K562 (cell line): Measurements from ENCODE around the gene PMIS2. TPM values are rescaled to one million over a fixed set of nuclear protein-coding genes. Genes with fewer than 3 reads are reported as not detected.

Experiments
- ATAC-seq: fragments of 200-7000 bp; cut with Tn5 transposase; 3 replicates; pipeline ENCODE4 v1.9.1; 2020; ENCODE audit warnings: moderate library complexity
- BruUV-seq: library from RNA; stranded (reverse); fragments of 400-500 nt; replicated peaks from 2 replicates; lab custom pipeline; 2021; lab: Mats Ljungman, UMichigan
- CTCF ChIA-PET: fragments of 300-600 bp; formaldehyde crosslinking; extraction: SDS; loops from one replicate; lab custom pipeline; 2021; ENCODE audit warnings: low intra/inter-chr PET ratio; lab: Yijun Ruan, JAX
- POLR2A ChIA-PET: fragments of 300-600, 350-650 bp; sonication (Branson Sonifier 250); formaldehyde crosslinking; extraction: SDS; loops from one replicate; lab custom pipeline; 2021; ENCODE audit warnings: antibody characterized with exemption, inconsistent platforms; lab: Yijun Ruan, JAX
- DNase-seq, 4 experiments: peaks; one replicate each; pipeline versions ENCODE4 v3.0.0 to v3.0.0-alpha.2; 2011 to 2018; ENCODE audit warnings: low spot score in 3 of 4, mixed read lengths in 3 of 4; ENCODE audit errors: extremely low read depth in 1 of 4
- FAIRE-seq: peaks from 2 replicates; lab custom pipeline; 2011; peaks lifted over from hg19 to GRCh38; lab: Jason Lieb, UNC
- H2AFZ ChIP-seq: 2 replicates; pipeline ENCODE4 v1.6.0; 2011; ENCODE audit warnings: low read depth, low read length, control low read depth, inconsistent platforms
- H3K27ac ChIP-seq: fragments of 200-600 bp; 3 replicates; pipeline ENCODE4 v1.8.0; 2011; ENCODE audit warnings: low read depth, mild to moderate bottlenecking, control low read depth, inconsistent platforms, low read length, moderate library complexity, mixed read lengths; ENCODE audit errors: extremely low read depth
- H3K27me3 ChIP-seq, 2 experiments: fragments of 300-600 bp in 1 of 2; 2 replicates in 1 of 2; 3 replicates in 1 of 2; pipeline versions ENCODE4 v1.6.0 to v1.8.0; 2011; ENCODE audit warnings: inconsistent platforms in 2 of 2, low read length in 2 of 2, mild to moderate bottlenecking in 1 of 2, mixed read lengths in 1 of 2, moderate library complexity in 1 of 2; ENCODE audit not compliant: control insufficient read depth in 2 of 2, insufficient read depth in 2 of 2
- H3K36me3 ChIP-seq: fragments of 300-600 bp; 3 replicates; pipeline ENCODE4 v1.8.0; 2011; ENCODE audit warnings: mild to moderate bottlenecking, low read length, inconsistent platforms; ENCODE audit not compliant: control insufficient read depth, insufficient read depth
- H3K4me1 ChIP-seq, 2 experiments: fragments of 200-600 bp in 1 of 2; replicated peaks in 1 of 2; 2 replicates in 1 of 2; 3 replicates in 1 of 2; pipeline versions ENCODE4 v1.5.1 to v1.8.0; 2011; ENCODE audit warnings: inconsistent platforms in 2 of 2, low read length in 2 of 2, mild to moderate bottlenecking in 1 of 2, mixed read lengths in 1 of 2, moderate library complexity in 1 of 2; ENCODE audit not compliant: control insufficient read depth in 2 of 2, insufficient read depth in 2 of 2
- H3K4me2 ChIP-seq: 2 replicates; pipeline ENCODE4 v1.6.1; 2011; ENCODE audit warnings: low read length, control low read depth, inconsistent platforms, mixed read lengths; ENCODE audit not compliant: insufficient read depth
- H3K4me3 ChIP-seq: fragments of 200-600 bp; sonication (generic), shearing (Covaris generic); 2 replicates; pipeline ENCODE4 v1.5.1; 2016; ENCODE audit warnings: control low read depth, inconsistent platforms
- H3K79me2 ChIP-seq: fragments of 200-600 bp; 3 replicates; pipeline ENCODE4 v1.8.0; 2011; ENCODE audit warnings: low read length, inconsistent platforms; ENCODE audit not compliant: control insufficient read depth, insufficient read depth
- H3K9ac ChIP-seq, 2 experiments: 2 replicates each; pipeline versions ENCODE4 v1.6.0 to v1.6.1; 2011; ENCODE audit warnings: low read depth in 2 of 2, low read length in 2 of 2, control low read depth in 1 of 2, inconsistent platforms in 1 of 2, mild to moderate bottlenecking in 1 of 2, mixed read lengths in 1 of 2; ENCODE audit not compliant: insufficient read depth in 1 of 2
- H3K9me1 ChIP-seq: one replicate; pipeline ENCODE4 v1.6.0; 2011; ENCODE audit warnings: inconsistent platforms, mild to moderate bottlenecking, low read length, moderate library complexity; ENCODE audit not compliant: control insufficient read depth, insufficient read depth
- H3K9me3 ChIP-seq: replicated peaks from 2 replicates; pipeline ENCODE4 v1.5.1; 2011; ENCODE audit warnings: low read depth, low read length, inconsistent platforms; ENCODE audit not compliant: control insufficient read depth, insufficient read depth
- H4K20me1 ChIP-seq: replicated peaks from 2 replicates; pipeline ENCODE4 v1.6.1; 2011; ENCODE audit warnings: low read length, inconsistent platforms, mixed read lengths; ENCODE audit not compliant: control insufficient read depth, insufficient read depth
- CXXC5 ChIP-seq: fragments of 250-450 bp; sonication (Bioruptor Pico); IDR thresholded peaks from 2 replicates; pipeline ENCODE4 v1.8.0; 2022; ENCODE audit warnings: inconsistent platforms, mild to moderate bottlenecking, moderate library complexity
- HDAC8 ChIP-seq: fragments of 450-650 bp; IDR thresholded peaks from 2 replicates; pipeline ENCODE4 v1.6.1; 2016; ENCODE audit warnings: mild to moderate bottlenecking, missing genetic modification characterization, moderate library complexity, missing compliant biosample characterization
- POLR2A ChIP-seq: fragments of 450-650 bp; conservative IDR thresholded peaks from 2 replicates; pipeline ENCODE4 v1.6.1; 2016
- POLR2G ChIP-seq: fragments of 200-400 bp; formaldehyde crosslinking; IDR thresholded peaks from 2 replicates; pipeline ENCODE4 v1.6.1; 2017; ENCODE audit warnings: low read depth, mild to moderate bottlenecking, antibody characterized with exemption, low read length, moderate library complexity
- RBFOX2 ChIP-seq: fragments of 200-400 bp; formaldehyde crosslinking; IDR thresholded peaks from 2 replicates; pipeline ENCODE4 v1.6.1; 2017; ENCODE audit warnings: low read depth, mild to moderate bottlenecking, low read length, moderate library complexity
- TFE3 ChIP-seq: fragments of 450-650 bp; formaldehyde crosslinking; IDR thresholded peaks from 2 replicates; pipeline ENCODE4 v1.4.0; 2020; ENCODE audit warnings: mild to moderate bottlenecking, mixed read lengths
- YY1 ChIP-seq, 3 experiments: IDR thresholded peaks; 2 replicates each; pipeline ENCODE4 v1.6.1; 2011; ENCODE audit warnings: low read length in 2 of 3, mild to moderate bottlenecking in 2 of 3, moderate library complexity in 2 of 3, borderline replicate concordance in 1 of 3, control low read depth in 1 of 3, low read depth in 1 of 3; ENCODE audit not compliant: insufficient read depth in 3 of 3, insufficient replicate concordance in 2 of 3, control insufficient read depth in 1 of 3, insufficient read length in 1 of 3; ENCODE audit errors: extremely low read depth in 1 of 3
- ZNF174 ChIP-seq: fragments of 250-450 bp; sonication (Bioruptor Pico); IDR thresholded peaks from 2 replicates; pipeline ENCODE4 v1.4.0; 2020; ENCODE audit warnings: mild to moderate bottlenecking
- ZNF668 ChIP-seq: fragments of 250-450 bp; sonication (Bioruptor Pico); IDR thresholded peaks from 2 replicates; pipeline ENCODE4 v1.8.0; 2022; ENCODE audit warnings: mild to moderate bottlenecking, inconsistent platforms
- WGBS: fragments of 100-300 bp; shearing (Covaris generic); methylation state at CpG from one replicate; pipeline ENCODE4 v1.1.6; 2016; ENCODE audit warnings: low coverage, mixed read lengths; ENCODE audit not compliant: insufficient coverage; ENCODE audit errors: missing lambda C conversion rate; 5-methylcytosine and 5-hydroxymethylcytosine counted together
- in situ Hi-C: fragments of 300-500 bp; cut with MboI; formaldehyde crosslinking; loops from 4 replicates; pipeline ENCODE4 v1.15.0; 2018; ENCODE audit warnings: inconsistent platforms, mixed read lengths
- intact Hi-C: fragments of 100-400 bp; cut with micrococcal nuclease; formaldehyde crosslinking; loops from 2 replicates; pipeline ENCODE4 v1.14.2; 2022
- polyA plus RNA-seq, 8 experiments: library from polyadenylated mRNA; depleted of rRNA in 4 of 8; stranded (reverse) in 5 of 8; unstranded in 3 of 8; fragments of >200 nt; fragmentation: Nextera tagmentation in 2 of 8; fragmentation: Illumina TruSeq in 1 of 8; extraction: Ambion mirVana in 2 of 8; extraction: Trizol in 1 of 8; gene quantifications; 2 replicates each; pipeline versions ENCODE4 v1.2.1 to v1.2.3, GENCODE V29; 2011 to 2014; ENCODE audit warnings: inconsistent platforms in 1 of 8, missing spikeins in 1 of 8
- total RNA-seq, 7 experiments: library from RNA; depleted of rRNA in 6 of 7; stranded (reverse); fragments of >200 nt in 6 of 7; fragmentation: Illumina TruSeq in 2 of 7; extraction: Trizol in 2 of 7; gene quantifications; 2 replicates each; pipeline versions ENCODE4 v1.2.1 to v1.2.3, GENCODE V29; 2011 to 2021; ENCODE audit warnings: low replicate concordance in 1 of 7

The PMIS2 gene
- total and polyA plus RNA-seq, 9 of the 15 experiments (the other 6 are each of a cell fraction or from before 2014, with no cell fraction given) = not detected

GRCh38 chr19:35539314-35539713, 46.7 kb upstream of the PMIS2 start:
- H3K27me3 ChIP-seq = peaks cover 2 to 15% of the 10 kb centered on the region in 2 experiments; a peak in 2 of 5 replicates
- DNase-seq = no peak
- no peak overlapping the region for H3K9ac ChIP-seq
- no peak for ATAC-seq
- no peaks in the 10 kb centered on the region for H4K20me1 ChIP-seq
- ChIA-PET CTCF (no interaction called here), POLR2A (no interaction called here)
- in situ Hi-C loops = no loop called here
- no peak for FAIRE-seq
- H2AFZ ChIP-seq = no peak overlapping the region
- BruUV-seq = no TSS peak
- H3K27ac ChIP-seq = no peak overlapping the region
- WGBS = 61% methylated on average over 6 of the region's 6 CpGs
- no peak overlapping the region for H3K4me3 ChIP-seq
- TF ChIP-seq CXXC5 (no peak), ZNF668 (CRISPR knock-in tag) (no peak), ZNF174 (no peak), YY1 (IDR thresholded peaks at IDR 0.05; ENCODE audit: borderline replicate concordance in 1 of 3, control insufficient read depth in 1 of 3, extremely low read depth in 1 of 3, insufficient read depth in 3 of 3, insufficient read length in 1 of 3, insufficient replicate concordance in 2 of 3, low read depth in 1 of 3, low read length in 2 of 3) (no peak)
- H3K9me3 ChIP-seq = no peaks in the 10 kb centered on the region
- H3K4me1 ChIP-seq = peaks cover 3 to 9% of the 10 kb centered on the region in 2 experiments; a peak in 3 of 5 replicates
- H3K4me2 ChIP-seq = no peak overlapping the region
- peaks cover 7% of the 10 kb centered on the region for H3K9me1 ChIP-seq
- H3K36me3 ChIP-seq = peaks cover 27% of the 10 kb centered on the region; the same call in 2 of the 3 replicates
- intact Hi-C loops = no loop called here
- peaks cover 10% of the 10 kb centered on the region for H3K79me2 ChIP-seq

GRCh38 chr19:35539850-35540249, 46.1 kb upstream of the PMIS2 start:
- Histone ChIP-seq H3K27me3 (peaks cover 0 to 9% of the 10 kb centered on the region in 2 experiments; a peak in 2 of 5 replicates), H3K27ac (no peak overlapping the region), H4K20me1 (no peaks in the 10 kb centered on the region), H3K4me3 (no peak overlapping the region), H3K79me2 (peaks cover 16% of the 10 kb centered on the region), H3K9ac (no peak overlapping the region), H3K9me3 (no peaks in the 10 kb centered on the region), H3K9me1 (peaks cover 7% of the 10 kb centered on the region), H3K4me1 (peaks cover 6 to 9% of the 10 kb centered on the region in 2 experiments; a peak in 4 of 5 replicates), H3K36me3 (peaks cover 27% of the 10 kb centered on the region; the same call in 2 of the 3 replicates), H3K4me2 (no peak overlapping the region), H2AFZ (no peak overlapping the region)
- ATAC-seq (no peak), FAIRE-seq (no peak), DNase-seq (no peak)
- intact Hi-C loops = no loop called here
- TF ChIP-seq HDAC8 (tag) (no peak), POLR2A (peak; percentile 41; the same call in 1 of the 2 replicates), RBFOX2 (0 out of 2 replicates have a peak, but pooled peaks have one; percentile 17), POLR2G (0 out of 2 replicates have a peak, but pooled peaks have one; percentile 12), TFE3 (no peak)
- POLR2A ChIA-PET = no interaction called here
- CTCF ChIA-PET = no interaction called here
- in situ Hi-C loops = no loop called here
- no TSS peak for BruUV-seq
- 74% methylated on average over 12 of the region's 12 CpGs for WGBS
